ENCODE data around the gene RRM2.
"Not testable (repeated sequence)": the region's sequence is repeated elsewhere in the genome, so short reads cannot be mapped to it uniquely, and the experiment has no call there.

RRM2 gene

DNA sequence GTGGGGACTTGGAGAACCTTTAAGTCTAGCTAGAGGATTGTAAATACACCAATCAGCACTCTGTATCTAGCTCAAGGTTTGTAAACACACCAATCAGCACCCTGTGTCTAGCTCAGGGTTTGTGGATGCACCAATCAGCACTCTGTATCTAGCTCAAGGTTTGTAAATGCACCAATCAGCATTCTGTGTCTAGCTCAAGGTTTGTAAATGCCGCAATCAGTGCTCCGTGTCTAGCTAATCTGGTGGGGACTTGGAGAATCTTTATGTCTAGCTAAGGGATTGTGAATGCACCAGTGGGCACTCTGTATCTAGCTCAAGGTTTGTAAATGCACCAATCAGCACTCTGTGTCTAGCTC lies 30.7 kb upstream of the RRM2 start:
- DNase-seq: not testable (repeated sequence)

DNA sequence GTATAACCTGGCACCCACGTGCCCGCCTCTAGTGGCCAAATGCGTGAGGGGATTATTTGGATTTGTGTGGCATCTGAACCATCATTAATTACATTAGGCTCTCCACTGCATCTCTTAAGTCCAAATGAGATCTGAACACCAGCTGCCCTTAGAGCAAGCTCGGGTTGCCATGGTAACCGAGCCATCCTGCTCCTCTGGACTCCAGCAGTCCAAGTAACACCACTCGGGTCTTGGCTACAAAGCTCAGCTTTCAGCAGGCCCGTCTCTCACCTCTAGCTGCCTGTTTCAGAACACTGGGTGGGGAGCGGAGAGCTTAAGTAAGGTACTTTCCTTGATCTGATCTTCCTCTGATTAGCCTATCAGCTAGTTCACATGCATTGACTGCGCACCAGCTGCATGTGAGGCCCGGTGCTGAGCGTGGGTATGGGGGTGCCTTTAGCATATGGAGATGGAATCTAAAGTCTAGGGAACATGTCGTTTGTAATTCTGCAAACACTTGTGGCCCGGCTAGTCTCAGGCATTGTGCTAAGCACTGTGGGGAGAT lies 28.2 kb upstream of the RRM2 start:
- no peak for DNase-seq

DNA sequence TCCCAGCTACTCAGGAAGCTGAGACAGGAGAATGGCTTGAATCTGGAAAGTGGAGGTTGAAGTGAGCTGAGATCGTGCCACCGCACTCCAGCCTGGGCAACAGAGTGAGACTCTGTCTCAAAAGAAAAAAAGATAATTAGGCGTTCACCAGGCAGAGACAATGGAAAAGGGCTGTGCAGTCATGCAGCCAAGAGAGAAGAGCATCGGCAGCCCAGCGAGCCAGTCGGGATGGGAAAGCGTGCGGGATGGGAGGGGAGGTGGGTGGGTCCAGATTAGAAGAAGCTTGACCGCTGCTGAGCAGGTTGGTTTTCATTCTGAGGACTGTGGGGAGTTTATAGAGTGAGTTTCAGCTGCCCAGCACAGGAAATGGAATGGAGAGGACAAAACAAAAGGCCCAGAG lies 27.4 kb upstream of the RRM2 start:
- no peak for DNase-seq

DNA sequence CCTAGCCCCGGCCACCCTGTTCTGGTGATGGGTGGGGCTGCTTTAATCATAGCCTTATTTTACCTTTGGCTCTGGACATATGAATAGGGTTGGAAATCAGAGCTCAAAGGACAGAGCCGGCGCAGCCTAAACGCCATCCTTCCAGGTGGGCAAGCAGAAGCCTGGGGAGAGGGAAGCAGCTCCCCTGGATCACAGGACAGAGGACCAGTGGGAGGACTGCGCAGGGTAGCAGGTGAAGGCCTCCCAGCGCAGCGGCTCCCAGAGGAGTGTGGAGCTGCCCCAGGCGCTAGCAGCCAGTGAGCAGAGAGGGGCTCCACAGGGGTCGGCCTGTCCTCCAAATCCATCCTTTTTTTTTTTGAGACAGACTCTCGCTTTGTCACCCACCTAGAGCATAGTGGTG lies 25.9 kb upstream of the RRM2 start:
- no peak for DNase-seq

DNA sequence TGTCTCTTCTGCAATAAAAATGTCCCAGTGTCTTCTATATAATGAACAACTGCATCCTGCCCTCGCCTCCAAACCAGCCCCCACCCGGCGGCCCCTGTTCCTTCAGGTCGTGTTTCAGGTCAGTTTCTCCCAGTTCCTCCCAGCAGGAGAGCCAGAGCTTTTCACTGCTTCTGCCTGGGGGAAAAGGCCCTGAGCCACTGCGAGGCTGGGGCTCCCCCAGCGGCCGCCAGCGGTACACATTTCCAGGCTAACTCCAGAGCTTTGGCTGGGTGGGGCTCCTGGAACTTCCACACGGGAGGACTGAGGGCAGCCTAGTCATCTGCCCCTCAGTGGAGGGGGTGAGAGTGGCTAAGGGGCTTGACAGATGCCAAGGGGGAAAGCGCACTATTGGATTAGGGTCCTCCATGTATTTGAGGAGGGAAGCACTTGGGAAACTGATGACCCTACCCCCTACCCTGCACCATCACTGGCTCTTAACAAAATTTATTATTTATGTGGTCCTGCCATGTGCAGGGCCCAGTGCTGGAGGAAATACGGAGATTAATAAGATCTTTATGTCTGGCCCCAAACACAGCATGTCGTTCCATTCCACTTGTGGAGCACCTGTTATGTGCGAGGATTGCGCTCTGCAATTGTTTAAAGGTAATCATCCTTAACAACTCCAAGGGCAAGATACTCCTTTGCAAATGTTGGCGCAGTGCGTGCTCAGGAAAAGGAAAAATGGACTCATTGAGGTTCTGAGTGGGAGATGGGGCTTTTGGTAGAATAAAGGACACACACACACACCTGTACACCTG lies 25.0 kb upstream of the RRM2 start:
- peak; percentile 58 for DNase-seq

DNA sequence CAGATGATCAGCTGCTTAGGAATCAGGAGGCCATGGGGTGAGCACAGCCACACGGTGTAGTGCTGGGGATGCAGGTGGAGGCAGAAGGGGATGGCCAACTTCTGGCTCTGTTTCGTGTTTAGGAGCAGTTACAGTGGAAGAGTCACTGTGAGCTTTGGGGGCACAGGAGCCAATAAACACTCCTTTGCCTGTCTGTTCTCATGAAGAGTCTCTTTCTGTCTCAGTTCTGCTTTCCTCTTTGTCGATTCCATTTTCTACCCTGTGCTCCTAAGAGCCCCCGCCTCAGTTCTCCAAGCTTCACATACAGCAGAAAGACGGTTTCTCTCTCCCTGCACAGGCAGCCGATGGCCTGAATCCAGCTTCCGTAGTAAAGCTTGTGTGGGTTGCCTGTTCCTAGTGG lies 21.0 kb upstream of the RRM2 start:
- DNase-seq: no peak

DNA sequence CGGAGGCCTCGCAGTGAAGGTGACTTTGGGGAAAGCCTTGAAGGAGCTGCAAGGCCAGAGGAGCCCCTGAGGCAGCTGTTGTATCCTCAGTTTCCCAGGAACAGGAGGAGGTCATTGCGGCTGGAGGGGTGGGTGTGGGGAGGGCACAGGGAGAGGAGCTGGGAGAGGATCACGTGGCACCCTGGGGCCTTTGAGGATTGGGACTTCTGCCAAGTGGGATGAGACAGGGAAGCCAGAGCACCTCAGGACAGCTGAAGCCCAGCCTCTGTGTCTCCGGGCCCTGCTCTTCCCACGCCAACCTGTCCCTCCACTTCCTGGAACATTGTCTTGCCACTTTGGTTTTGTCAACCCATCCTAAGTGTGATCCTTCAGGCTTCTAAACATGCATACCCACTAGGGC lies 19.4 kb upstream of the RRM2 start:
- DNase-seq: no peak

DNA sequence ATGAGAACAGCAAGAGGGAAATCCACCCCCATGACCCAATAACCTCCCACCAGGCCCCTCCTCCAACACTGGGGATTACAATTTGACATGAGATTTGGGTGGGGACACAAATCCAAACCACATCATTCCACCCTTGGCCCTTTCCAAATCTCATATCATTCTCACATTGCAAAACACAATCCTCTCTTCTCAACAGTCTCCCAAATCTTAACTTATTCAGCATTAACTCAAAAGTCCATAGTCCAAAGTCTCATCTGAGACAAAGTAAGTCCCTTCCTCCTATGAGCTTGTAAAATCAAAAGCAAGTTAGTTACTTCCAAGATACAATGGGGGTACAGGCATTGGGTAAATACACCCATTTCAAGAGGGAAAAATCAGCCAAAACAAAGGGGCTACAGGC lies 17.6 kb upstream of the RRM2 start:
- DNase-seq: not testable (repeated sequence)

DNA sequence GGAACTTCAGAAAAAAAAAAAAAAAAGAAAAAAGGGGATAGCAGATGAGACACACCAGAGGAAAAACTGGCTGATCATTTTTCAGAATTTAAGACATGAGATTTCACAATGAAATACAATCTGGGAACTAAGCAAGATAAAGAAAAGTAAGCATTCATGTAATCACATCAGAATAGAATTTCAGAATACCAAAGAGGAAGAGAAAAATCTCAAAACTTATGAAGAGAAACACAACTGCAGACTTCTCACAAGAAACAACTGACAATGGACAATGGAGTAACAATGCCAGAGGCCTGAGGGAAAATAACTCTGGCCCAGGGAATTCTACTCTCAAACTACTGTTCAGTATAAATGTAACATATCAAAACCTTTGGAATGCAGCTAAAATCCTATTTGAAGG lies 13.2 kb upstream of the RRM2 start:
- DNase-seq: no peak

DNA sequence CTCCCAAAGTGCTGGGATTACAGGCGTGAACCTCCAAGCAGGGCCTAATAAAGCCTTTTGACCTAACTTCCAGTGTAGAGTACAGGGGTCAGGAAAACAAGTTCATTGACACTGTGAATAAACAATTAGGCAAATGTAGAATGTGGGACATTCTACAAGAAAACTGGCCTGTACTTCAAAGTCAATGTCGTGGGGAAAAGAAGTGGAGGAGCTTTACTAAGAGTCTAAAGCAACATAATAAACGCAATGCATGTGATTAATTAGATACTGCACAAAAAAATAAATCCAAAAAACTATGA lies 3.6 kb upstream of the RRM2 start:
- DNase-seq: no peak

DNA sequence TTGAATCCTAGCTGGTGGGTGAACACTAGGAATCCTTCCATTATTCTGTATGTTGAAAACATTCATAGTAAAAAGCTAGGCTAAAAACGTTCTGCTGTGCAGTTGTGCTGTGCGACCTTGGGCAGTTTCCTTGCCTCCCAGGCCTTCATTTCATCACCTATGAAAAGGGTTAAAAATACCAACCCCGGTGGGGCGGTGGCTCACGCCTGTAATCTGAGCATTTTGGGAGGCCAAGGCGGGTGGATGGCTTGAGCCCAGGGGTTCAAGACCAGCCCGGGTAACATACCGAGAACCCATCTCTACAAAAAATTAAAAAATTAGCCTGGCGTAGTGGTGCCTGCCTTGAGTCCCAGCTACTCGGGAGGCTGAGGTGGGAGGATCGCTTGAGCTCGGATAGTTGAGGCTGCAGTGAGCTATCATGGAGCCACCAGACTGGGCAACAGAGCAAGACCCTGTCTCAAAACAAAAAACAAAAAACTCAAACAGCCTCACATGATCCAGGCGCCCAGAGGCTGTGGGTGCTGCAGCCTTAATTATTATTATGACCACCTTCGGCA lies 2.9 kb upstream of the RRM2 start:
- DNase-seq: no peak

DNA sequence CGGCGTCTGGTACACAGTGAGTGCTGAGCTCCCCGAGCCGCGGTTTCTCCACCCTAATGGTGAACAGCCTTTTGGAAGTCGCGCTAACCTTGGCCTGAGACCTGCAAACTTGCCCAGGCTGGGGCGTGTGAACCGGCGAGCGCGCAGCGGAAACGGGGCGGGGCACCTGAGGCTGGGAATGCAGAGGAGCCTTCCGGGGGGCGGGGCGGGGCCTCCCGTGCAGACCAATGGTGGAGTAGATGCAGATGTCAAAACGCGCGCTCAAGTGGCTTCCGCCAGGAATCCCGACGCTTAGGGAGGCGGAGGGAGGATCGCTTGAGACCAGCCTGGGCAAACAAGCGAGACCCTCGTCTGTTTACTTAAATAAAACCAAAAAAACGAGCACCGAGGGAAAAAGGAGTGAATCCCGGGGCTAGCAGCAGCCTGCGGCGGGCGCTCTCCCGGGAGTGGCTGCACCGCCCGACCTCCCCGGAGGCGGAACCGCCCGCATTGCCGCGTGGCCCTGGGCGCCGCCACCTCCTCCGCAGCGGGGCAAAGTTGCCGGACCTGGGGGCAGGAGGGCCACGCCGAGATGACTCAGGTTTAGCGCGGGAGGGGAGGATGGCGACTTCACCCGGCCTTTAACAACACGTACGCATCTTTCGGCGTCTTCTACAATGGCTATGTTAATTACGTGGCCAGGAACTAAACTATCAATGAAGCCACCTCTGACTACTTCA lies 2.2 kb upstream of the RRM2 start:
- DNase-seq: peak; percentile 52

DNA sequence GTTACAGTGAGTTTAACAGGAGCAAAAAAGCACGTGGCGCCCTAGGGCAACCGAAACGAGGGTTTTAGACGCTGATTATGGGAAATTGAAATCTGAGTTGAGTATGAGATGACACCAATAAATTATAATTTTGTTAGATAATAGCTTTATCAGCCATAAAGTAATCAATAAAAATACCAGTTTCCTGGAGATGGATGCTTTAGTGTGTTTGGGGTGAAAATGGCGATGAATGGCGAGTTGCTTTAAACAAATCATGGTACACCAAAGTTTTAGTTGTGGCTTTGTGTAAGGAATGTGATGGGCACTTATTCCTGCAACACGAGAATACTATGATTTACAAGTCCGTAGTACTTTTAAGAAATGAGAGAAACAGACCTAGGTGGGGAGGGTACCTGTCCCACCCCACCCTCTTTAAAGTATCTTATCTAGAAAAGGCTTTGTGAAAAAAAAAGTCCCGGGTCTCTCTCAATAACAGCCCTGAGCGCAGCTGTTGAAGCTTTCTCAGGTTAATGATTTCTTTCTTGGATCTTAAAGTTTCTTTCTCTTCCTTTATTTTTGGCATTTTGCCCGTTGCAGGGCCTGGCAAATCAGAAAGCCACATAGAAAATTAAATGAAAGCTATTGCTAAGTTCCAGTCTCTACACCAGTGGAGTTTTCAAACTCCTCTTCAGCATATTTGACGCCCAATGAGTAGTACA lies 1.5 kb upstream of the RRM2 start:
- no peak for DNase-seq

DNA sequence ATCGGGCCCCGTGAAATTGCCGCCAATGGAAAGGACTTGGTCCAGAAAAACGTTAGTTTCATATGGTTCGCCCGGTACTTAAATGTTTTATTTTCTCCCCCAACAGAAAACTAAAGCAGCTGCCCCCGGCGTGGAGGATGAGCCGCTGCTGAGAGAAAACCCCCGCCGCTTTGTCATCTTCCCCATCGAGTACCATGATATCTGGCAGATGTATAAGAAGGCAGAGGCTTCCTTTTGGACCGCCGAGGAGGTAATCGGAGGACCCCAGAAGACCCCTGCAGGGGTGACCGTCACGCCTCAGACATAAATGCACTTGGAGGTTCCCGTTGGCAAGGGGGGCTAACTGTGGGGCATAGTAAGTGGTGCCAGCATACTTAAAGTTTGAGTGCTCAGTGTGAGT lies 742 bp downstream of the RRM2 start:
- no peak for DNase-seq

DNA sequence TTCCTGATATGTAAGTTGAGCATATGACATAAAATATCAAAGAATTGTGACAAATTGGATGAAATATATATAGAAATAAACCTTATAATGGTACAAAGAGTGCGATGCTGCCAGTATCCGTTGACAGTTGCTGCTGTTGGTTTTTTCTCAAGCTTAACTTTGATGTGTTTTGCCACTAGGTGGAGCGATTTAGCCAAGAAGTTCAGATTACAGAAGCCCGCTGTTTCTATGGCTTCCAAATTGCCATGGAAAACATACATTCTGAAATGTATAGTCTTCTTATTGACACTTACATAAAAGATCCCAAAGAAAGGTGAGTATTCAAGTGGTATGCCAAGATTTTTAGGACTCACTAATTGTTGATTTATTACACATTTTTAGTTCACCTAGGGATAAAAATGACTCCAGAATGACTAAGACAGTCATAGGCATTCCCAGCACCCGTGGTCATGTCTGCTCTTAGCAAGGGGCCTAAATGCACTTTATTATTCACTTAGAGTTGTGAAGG lies 2.1 kb downstream of the RRM2 start:
- peak; percentile 56 for DNase-seq

DNA sequence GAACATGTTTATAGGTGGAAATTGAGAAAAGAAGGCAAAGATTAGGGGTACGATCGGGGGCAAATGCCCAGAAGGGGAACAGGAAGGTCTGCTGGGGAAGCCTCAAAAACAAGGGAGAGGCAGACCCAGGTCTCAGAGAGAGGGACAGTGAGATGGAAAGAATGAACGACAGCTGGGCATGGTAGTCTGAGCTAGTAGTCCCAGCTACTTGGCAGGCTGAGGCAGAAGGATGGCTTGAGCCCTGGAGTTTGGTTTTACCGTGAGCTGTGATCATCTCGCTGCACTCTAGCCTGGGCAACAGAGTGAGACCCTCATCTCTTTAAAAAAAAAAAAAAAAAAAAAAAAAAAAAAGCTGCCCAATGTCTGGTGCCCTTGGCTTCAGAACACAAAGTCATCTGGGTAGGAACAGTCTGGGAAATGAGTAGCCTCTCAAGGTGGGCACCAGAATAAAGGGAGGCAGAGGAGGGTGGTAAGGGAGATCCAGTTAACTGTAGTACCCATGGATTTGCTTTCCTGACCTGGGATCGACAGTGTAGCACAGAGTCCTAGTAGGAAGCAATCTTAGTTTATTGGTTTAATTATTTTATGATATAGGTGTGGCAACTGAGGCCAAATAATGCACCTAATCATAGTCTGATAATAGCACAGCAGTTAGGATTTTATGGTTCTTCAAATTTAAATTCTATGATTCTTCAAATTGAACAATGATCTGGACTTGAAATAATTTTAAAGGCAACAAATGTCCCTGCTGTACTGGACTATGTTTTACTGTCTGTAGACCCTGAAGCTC lies 3.5 kb downstream of the RRM2 start:
- DNase-seq: no peak

DNA sequence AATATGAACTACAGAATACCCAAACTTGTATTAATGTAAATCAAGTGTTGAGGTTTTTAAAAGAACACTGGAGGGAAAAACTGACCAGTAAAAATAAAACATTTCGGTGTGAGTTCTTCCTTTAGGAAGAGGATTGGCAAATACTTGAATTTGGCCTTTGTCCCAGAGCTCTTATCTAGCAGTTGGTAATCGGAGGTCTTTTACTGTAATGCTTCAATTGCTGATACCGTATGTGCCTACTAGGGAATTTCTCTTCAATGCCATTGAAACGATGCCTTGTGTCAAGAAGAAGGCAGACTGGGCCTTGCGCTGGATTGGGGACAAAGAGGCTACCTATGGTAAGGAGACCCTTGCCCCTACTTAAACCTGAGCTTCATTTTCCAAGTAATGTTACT lies 4.1 kb downstream of the RRM2 start:
- no peak for DNase-seq

DNA sequence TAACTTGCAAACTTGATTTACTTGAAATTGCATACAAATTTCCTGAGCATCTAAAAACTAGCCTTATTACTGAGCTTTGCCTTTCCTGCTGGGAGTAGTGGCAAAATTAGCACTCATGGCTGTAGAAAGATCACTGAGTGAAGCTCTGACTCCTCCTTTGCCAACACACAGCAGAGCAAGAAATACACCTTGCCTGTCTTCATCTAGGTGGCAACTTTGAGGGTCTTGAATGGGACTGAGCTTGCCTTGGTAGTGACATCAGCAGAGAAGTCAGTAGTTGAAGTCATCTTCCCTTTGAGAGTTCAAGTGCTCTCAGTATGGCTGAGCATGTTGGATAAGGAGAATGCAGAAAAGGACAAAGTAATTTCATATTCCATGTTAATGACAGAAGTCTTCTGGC lies 5.9 kb downstream of the RRM2 start:
- no peak for DNase-seq

DNA sequence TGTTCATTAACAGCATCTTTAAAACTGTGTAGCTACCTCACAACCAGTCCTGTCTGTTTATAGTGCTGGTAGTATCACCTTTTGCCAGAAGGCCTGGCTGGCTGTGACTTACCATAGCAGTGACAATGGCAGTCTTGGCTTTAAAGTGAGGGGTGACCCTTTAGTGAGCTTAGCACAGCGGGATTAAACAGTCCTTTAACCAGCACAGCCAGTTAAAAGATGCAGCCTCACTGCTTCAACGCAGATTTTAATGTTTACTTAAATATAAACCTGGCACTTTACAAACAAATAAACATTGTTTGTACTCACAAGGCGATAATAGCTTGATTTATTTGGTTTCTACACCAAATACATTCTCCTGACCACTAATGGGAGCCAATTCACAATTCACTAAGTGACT lies 7.0 kb downstream of the RRM2 start:
- no peak for DNase-seq

DNA sequence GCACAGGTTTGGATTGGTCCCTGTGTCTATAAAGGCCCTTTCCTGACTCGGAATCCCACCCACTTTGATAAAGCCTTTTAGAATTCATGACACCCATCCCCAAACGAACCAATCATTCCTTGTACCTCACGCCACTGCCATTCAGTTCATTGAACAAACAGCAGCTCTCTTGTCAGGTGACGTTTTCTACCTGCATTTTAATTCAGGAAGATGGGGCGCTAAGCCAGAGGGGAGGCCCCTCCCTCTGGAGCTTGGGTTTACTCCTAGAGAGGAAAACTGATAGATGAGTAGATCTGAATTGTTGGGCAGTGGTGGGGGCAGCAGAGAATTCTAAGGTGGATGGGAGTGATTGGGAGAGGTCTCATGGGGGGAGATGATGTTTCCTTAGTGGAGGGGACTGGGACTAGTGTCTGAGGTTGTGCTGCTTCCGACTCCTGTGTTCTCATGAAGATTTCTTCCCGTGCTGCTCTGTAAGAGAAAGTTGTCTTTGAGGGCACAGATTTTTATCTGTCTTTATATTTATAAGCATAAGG lies 9.6 kb downstream of the RRM2 start:
- no peak for DNase-seq

DNA sequence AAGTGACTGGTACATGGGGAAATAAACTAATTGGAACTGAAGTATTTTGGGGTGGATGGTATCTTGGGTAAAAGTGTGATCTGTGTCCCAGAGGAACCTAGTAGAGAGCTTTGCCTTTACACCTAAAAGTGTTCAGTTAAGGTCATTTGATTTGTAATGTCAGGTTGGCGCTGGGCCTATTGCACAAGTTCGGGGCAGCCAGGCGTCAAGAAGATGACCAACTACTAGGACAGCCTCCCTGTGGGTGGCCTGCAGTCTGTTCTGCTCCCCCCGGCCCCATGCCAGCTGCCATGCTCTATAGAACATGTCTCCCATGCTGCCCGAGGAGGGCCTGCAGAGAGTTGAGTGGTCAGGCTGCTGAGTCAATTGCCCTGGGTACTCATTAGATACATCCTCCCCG lies 10.1 kb downstream of the RRM2 start:
- DNase-seq: no peak

DNA sequence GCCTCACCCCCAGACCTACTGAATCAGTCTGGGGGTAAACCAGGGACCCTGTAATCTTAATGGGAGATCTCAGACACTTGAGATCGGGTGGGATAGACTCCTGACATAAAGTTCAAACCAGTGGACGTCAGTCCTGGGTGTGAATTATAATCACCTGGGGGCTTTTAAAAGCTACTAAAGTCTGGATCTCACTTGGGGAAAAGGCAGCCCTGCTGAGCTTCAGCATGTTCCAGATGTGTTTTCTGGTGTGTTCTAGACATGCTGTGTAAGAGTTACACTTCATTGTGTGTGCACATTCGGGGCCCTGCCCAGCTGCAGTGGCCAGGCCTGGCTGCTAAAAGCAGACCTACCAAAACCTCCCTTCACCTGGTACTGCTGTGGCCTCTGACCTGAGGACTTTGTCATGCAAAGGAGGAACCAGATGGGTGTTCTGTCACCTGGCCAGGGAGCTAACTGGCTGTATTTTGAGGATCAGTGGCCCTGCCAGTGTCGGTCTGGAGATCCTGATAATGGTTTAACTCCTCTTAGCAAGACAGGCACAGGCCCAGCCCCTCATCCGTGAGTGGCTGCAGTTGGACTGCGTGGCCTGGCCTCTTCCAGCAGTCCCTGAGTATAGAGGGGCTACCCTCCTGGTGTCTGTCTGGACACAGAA lies 10.6 kb downstream of the RRM2 start:
- no peak for DNase-seq

Measured in amniotic stem cell (primary cell).